ENCODE results near the gene VIL1. TPM values are rescaled to one million over a fixed set of nuclear protein-coding genes. Genes with fewer than 3 reads are reported as not detected.
A peak's percentile ranks its signal among the peaks of the same experiment; 100 is the strongest.

Gene VIL1
- total RNA-seq, 2 donors from 2014 or later, result 15.3 to 15.8 TPM

DNA sequence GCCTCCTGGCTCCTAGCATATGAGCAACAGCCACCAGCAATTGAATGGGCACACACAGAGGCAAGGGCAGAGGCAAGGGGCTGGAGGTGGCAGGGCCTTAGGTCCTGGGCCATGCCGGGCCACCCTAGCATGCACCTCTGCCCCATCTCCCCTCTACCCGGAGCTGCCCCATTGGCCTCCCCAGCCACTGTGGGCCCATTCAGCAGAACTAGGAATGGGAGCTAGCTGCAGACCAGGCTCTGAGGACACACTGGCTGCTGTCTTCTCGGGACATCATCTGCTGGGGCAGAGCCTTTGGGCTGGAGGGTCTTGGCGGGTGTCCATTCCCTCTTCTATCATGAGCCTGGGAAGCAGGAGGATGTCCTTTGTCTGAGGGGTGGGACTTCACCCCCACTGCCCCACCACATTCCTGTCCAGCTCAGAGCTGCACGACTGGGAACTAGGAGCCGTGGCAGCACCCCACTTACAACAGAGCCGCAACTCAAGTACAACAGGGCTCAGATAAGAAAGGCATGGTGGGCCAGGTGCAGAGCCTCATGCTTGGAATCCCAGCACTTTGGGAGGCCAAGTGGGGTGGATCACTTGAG is 800 bp downstream of the VIL1 start:
- 33 to 56% methylated on average over 1 to 7 of the region's 7 CpGs for WGBS, 2 donors
- H3K4me3 ChIP-seq, result no peak overlapping the region
- no peaks in the 10 kb centered on the region for H3K27me3 ChIP-seq
- H3K4me1 ChIP-seq, result peaks cover 39% of the 10 kb centered on the region
- H3K9me3 ChIP-seq, result no peaks in the 10 kb centered on the region
- TF ChIP-seq, protein P1, sequence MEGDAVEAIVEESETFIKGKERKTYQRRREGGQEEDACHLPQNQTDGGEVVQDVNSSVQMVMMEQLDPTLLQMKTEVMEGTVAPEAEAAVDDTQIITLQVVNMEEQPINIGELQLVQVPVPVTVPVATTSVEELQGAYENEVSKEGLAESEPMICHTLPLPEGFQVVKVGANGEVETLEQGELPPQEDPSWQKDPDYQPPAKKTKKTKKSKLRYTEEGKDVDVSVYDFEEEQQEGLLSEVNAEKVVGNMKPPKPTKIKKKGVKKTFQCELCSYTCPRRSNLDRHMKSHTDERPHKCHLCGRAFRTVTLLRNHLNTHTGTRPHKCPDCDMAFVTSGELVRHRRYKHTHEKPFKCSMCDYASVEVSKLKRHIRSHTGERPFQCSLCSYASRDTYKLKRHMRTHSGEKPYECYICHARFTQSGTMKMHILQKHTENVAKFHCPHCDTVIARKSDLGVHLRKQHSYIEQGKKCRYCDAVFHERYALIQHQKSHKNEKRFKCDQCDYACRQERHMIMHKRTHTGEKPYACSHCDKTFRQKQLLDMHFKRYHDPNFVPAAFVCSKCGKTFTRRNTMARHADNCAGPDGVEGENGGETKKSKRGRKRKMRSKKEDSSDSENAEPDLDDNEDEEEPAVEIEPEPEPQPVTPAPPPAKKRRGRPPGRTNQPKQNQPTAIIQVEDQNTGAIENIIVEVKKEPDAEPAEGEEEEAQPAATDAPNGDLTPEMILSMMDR (IDR thresholded peaks at IDR 0.05), result no peak
- no peak for TF ChIP-seq POLR2A (IDR thresholded peaks at IDR 0.05)
- DNase-seq (no peak), ATAC-seq (no peak)
- intact Hi-C loops (cut with DNase I), result loop anchor here (10.0 kb wide), 2 partner anchors 45 to 225 kb away; no protein-coding TSS in a partner anchor
- H3K36me3 ChIP-seq (replicated peaks in 1 of 2; ENCODE audit: insufficient read depth in 1 of 2, low read depth in 2 of 2), result no peaks in the 10 kb centered on the region
- peak overlapping the region in 2 of 4 donors; percentile 53 to 79 for H3K27ac ChIP-seq

DNA sequence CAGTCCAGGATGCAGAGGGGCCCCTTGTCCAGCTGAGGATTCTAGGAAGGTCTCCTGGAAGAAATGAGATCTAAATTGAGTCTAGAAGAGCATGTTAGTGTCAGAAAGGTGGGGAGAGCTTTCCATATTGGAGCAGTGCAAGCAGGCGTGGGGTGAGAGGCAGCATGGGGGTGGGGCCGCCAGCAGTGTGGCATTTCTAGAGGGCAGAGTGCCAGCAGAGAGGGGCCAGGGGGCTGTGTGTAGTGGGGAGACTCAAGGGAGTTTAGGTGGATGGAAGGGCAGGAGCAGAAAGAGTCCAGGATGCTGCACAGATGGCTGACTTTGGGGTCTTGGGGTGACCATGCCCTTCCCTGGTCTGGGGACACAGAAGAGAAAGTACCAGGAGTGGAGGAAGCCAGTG is 2.1 kb downstream of the VIL1 start:
- intact Hi-C loops (cut with DNase I), result no loop called here
- no peak overlapping the region for H3K4me3 ChIP-seq
- H3K27me3 ChIP-seq, result no peaks in the 10 kb centered on the region
- no peaks in the 10 kb centered on the region for H3K36me3 ChIP-seq (replicated peaks in 1 of 2; ENCODE audit: insufficient read depth in 1 of 2, low read depth in 2 of 2)
- no peak for DNase-seq
- no peak for TF ChIP-seq POLR2A (IDR thresholded peaks at IDR 0.05)
- TF ChIP-seq, protein P1 (IDR thresholded peaks at IDR 0.05), result no peak
- 84 to 90% methylated on average over 2 of the region's 2 CpGs for whole genome bisulfite sequencing, 2 donors
- no peak overlapping the region for H3K27ac ChIP-seq
- ATAC-seq, result no peak
- peaks cover 39% of the 10 kb centered on the region for H3K4me1 ChIP-seq
- H3K9me3 ChIP-seq, result no peaks in the 10 kb centered on the region

DNA sequence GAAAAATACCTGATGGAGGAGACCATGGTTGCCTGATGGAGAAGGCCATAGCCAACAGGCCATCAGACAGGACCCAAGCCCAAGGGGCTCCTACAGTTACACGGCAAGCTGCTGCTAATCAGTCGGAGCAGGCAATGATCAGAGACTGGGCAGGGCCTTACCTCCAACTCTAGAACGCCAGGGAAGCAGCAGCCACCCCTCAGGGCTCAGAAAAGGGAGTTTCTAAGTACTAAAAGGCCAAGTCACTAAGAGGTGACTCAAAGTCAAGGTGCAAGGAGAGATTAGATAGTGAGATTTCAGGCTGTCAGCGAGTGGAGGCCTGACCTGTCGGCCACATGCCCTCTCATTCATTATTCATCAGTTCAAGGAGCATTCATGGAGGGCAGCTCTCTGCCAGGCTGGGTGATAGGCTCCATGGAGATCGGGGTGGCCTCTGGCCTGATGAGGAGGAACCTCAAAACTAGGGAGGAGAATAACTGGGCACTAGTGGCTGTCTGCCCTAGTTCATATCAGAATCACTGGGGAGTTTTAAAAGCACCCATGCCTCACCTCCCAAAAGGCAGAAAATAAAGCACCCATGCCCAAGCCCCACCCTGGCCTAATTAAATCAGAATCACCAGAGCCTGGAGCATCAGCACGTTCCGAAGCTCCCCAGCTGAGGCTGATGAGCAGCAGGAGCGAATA is 3.6 kb downstream of the VIL1 start:
- WGBS, 2 donors, result 73 to 79% methylated on average over 9 of the region's 9 CpGs
- Histone ChIP-seq H3K4me1 (peaks cover 39% of the 10 kb centered on the region), H3K27me3 (no peaks in the 10 kb centered on the region), H3K27ac (no peak overlapping the region), H3K4me3 (no peak overlapping the region), H3K36me3 (replicated peaks in 1 of 2; ENCODE audit: insufficient read depth in 1 of 2, low read depth in 2 of 2) (no peaks in the 10 kb centered on the region), H3K9me3 (no peaks in the 10 kb centered on the region)
- ATAC-seq, result no peak
- intact Hi-C loops (cut with DNase I), result no loop called here
- TF ChIP-seq, protein P1 (IDR thresholded peaks at IDR 0.05), result no peak
- no peak for TF ChIP-seq POLR2A (IDR thresholded peaks at IDR 0.05)
- no peak for DNase-seq

DNA sequence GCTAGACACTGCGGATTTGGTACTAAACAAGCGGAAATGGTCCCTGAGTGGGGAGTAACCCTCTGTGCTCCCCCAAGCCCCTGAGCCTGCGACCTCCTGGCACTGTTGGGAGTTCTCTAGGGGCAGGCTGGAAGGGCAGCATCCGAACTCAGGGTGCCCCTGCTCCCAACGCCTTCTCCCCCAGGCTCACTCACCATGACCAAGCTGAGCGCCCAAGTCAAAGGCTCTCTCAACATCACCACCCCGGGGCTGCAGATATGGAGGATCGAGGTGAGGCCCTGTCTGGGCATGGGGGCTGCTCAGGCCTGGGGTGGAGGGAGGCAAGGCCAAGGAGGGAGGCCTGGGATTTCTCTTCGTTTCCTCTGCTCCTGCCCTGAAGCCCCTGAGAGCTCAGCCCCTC is 4.7 kb downstream of the VIL1 start:
- Histone ChIP-seq H3K36me3 (replicated peaks in 1 of 2; ENCODE audit: insufficient read depth in 1 of 2, low read depth in 2 of 2) (peaks cover 0 to 4% of the 10 kb centered on the region in 2 donors), H3K4me3 (no peak overlapping the region), H3K4me1 (peaks cover 35% of the 10 kb centered on the region), H3K27me3 (no peaks in the 10 kb centered on the region), H3K9me3 (no peaks in the 10 kb centered on the region), H3K27ac (no peak overlapping the region)
- DNase-seq, result no peak
- intact Hi-C loops (cut with DNase I), result no loop called here
- WGBS, 2 donors, result 89 to 92% methylated on average over 6 to 9 of the region's 9 CpGs
- ATAC-seq, result no peak
- no peak for TF ChIP-seq POLR2A (IDR thresholded peaks at IDR 0.05)
- TF ChIP-seq, protein P1 (IDR thresholded peaks at IDR 0.05), result no peak
